IMR-90 (cell line): ENCODE data around the gene RPS6KA5. TPM values are rescaled to one million over a fixed set of nuclear protein-coding genes. Genes with fewer than 3 reads are reported as not detected.

Experiments used
- ATAC-seq: fragments of 200-7000 bp; cut with Tn5 transposase; 2 replicates; pipeline ENCODE4 v1.9.1; 2020; ENCODE audit warnings: low read depth, mild to moderate bottlenecking, moderate library complexity
- BruUV-seq: library from RNA; stranded (reverse); fragments of 400-500 nt; replicated peaks from 2 replicates; lab custom pipeline; 2021; lab: Mats Ljungman, UMichigan
- CTCF ChIA-PET: fragments of 300-600 bp; formaldehyde crosslinking; extraction: SDS; loops from one replicate; lab custom pipeline; 2021; ENCODE audit warnings: antibody characterized with exemption; lab: Yijun Ruan, JAX
- POLR2A ChIA-PET: fragments of 300-600 bp; sonication (Branson Sonifier 250); formaldehyde crosslinking; loops from one replicate; lab custom pipeline; 2022; ENCODE audit warnings: antibody characterized with exemption; ENCODE audit not compliant: unreplicated experiment; lab: Charles Lee
- DNase-seq: peaks from one replicate; pipeline ENCODE4 v3.0.0; 2013
- H2AFZ ChIP-seq: replicated peaks from 2 replicates; pipeline ENCODE3; 2013; ENCODE audit warnings: low read length, mild to moderate bottlenecking; ENCODE audit not compliant: poor library complexity
- H2AK5ac ChIP-seq: 2 replicates; pipeline ENCODE4 v1.6.1; 2013; ENCODE audit warnings: low read depth, low read length, inconsistent platforms
- H2AK9ac ChIP-seq: replicated peaks from 2 replicates; pipeline ENCODE3; 2013; ENCODE audit warnings: mild to moderate bottlenecking, low read depth, low read length, moderate library complexity; ENCODE audit not compliant: poor library complexity
- H2BK120ac ChIP-seq: 2 replicates; pipeline ENCODE4 v1.6.1; 2013; ENCODE audit warnings: low read depth, low read length, inconsistent platforms
- H2BK15ac ChIP-seq: 3 replicates; pipeline ENCODE4 v1.6.1; 2013; ENCODE audit warnings: low read depth, low read length, inconsistent platforms
- H2BK20ac ChIP-seq: 2 replicates; pipeline ENCODE4 v1.6.1; 2013; ENCODE audit warnings: low read depth, mild to moderate bottlenecking, inconsistent platforms, low read length, moderate library complexity
- H2BK5ac ChIP-seq: 2 replicates; pipeline ENCODE4 v1.6.1; 2013; ENCODE audit warnings: mild to moderate bottlenecking, low read depth, low read length, inconsistent platforms; ENCODE audit not compliant: poor library complexity, severe bottlenecking
- H3K14ac ChIP-seq: replicated peaks from 2 replicates; pipeline ENCODE4 v1.6.1; 2013; ENCODE audit warnings: low read depth, low read length, inconsistent platforms
- H3K18ac ChIP-seq: 2 replicates; pipeline ENCODE4 v1.6.1; 2013; ENCODE audit warnings: low read depth, low read length, control low read depth
- H3K23ac ChIP-seq: 2 replicates; pipeline ENCODE4 v1.6.1; 2013; ENCODE audit warnings: low read depth, low read length, inconsistent platforms
- H3K27ac ChIP-seq: 2 replicates; pipeline ENCODE4 v1.5.1; 2013; ENCODE audit warnings: mild to moderate bottlenecking, control low read depth, low read length; ENCODE audit not compliant: insufficient read depth
- H3K27me3 ChIP-seq: 2 replicates; pipeline ENCODE4 v1.6.1; 2013; ENCODE audit warnings: low read length; ENCODE audit not compliant: control insufficient read depth, insufficient read depth
- H3K36me3 ChIP-seq: 2 replicates; pipeline ENCODE4 v1.6.1; 2013; ENCODE audit warnings: low read length, mixed read lengths; ENCODE audit not compliant: control insufficient read depth, insufficient read depth
- H3K4ac ChIP-seq: 2 replicates; pipeline ENCODE4 v1.6.1; 2013; ENCODE audit warnings: low read depth, low read length, inconsistent platforms
- H3K4me1 ChIP-seq: 2 replicates; pipeline ENCODE4 v1.6.1; 2013; ENCODE audit warnings: low read length, mixed read lengths; ENCODE audit not compliant: control insufficient read depth, insufficient read depth
- H3K4me2 ChIP-seq: 2 replicates; pipeline ENCODE4 v1.6.1; 2013; ENCODE audit warnings: low read depth, mild to moderate bottlenecking, control low read depth, low read length, moderate library complexity
- H3K4me3 ChIP-seq: 2 replicates; pipeline ENCODE4 v1.5.1; 2013; ENCODE audit warnings: low read depth, mild to moderate bottlenecking, control low read depth, low read length, moderate library complexity; ENCODE audit not compliant: insufficient read depth
- H3K56ac ChIP-seq: 2 replicates; pipeline ENCODE4 v1.6.1; 2013; ENCODE audit warnings: low read length, inconsistent platforms; ENCODE audit not compliant: insufficient read depth; ENCODE audit errors: extremely low read depth
- H3K79me1 ChIP-seq, 2 experiments: 2 replicates each; pipeline ENCODE4 v1.6.1; 2013; ENCODE audit warnings: low read length in 2 of 2, inconsistent platforms in 1 of 2, low read depth in 1 of 2
- H3K9ac ChIP-seq: 2 replicates; pipeline ENCODE4 v1.6.1; 2013; ENCODE audit warnings: low read depth, low read length, control low read depth
- H3K9me1 ChIP-seq: 2 replicates; pipeline ENCODE4 v1.6.1; 2013; ENCODE audit warnings: low read length, inconsistent platforms; ENCODE audit not compliant: insufficient read depth
- H3K9me3 ChIP-seq: 2 replicates; pipeline ENCODE4 v1.6.1; 2013; ENCODE audit warnings: low read length; ENCODE audit not compliant: control insufficient read depth, insufficient read depth
- H4K20me1 ChIP-seq: 2 replicates; pipeline ENCODE4 v1.6.1; 2013; ENCODE audit warnings: low read length, inconsistent platforms; ENCODE audit not compliant: insufficient read depth
- H4K5ac ChIP-seq: 2 replicates; pipeline ENCODE4 v1.6.1; 2013; ENCODE audit warnings: mild to moderate bottlenecking, low read depth, low read length, control low read depth
- H4K8ac ChIP-seq, 2 experiments: 2 replicates each; pipeline ENCODE4 v1.6.1; 2013; ENCODE audit warnings: low read depth in 2 of 2, low read length in 2 of 2, control low read depth in 1 of 2, inconsistent platforms in 1 of 2
- H4K91ac ChIP-seq: 2 replicates; pipeline ENCODE4 v1.6.1; 2013; ENCODE audit warnings: low read depth, low read length, inconsistent platforms; ENCODE audit not compliant: insufficient read depth
- BHLHE40 ChIP-seq: fragments of 150-350 bp; IDR thresholded peaks from 2 replicates; pipeline ENCODE4 v1.6.1; 2016; ENCODE audit warnings: mild to moderate bottlenecking, low read depth, low read length
- WGBS, 2 experiments: methylation state at CpG; one replicate each; pipeline versions ENCODE4 v1.1.5 to v1.1.7; 2013; ENCODE audit warnings: missing lambda C conversion rate in 2 of 2; ENCODE audit not compliant: insufficient read length in 1 of 2; ENCODE audit errors: extremely low coverage in 2 of 2; 5-methylcytosine and 5-hydroxymethylcytosine counted together
- dilution Hi-C: fragments of 300-500 bp; cut with HindIII; formaldehyde crosslinking; loops from one replicate; pipeline ENCODE4 v1.14.3; 2018; ENCODE audit warnings: low sequenced_read_pairs; ENCODE audit not compliant: unreplicated experiment
- in situ Hi-C: fragments of 300-500 bp; cut with MboI; formaldehyde crosslinking; loops from 3 replicates; pipeline ENCODE4 v1.14.3; 2019; ENCODE audit warnings: low sequenced_read_pairs, inconsistent platforms, mixed read lengths
- intact Hi-C: fragments of 100-400 bp; cut with micrococcal nuclease; formaldehyde crosslinking; loops from 2 replicates; pipeline ENCODE4 v1.10.0; 2022
- polyA plus RNA-seq, 3 experiments: library from polyadenylated mRNA; depleted of rRNA; stranded (reverse); fragments of >200 nt; gene quantifications; 2 replicates each; pipeline ENCODE4 v1.2.3, GENCODE V29; 2012; ENCODE audit warnings: low replicate concordance in 1 of 3
- total RNA-seq: library from RNA; depleted of rRNA; stranded (reverse); fragments of >200 nt; gene quantifications from 2 replicates; pipeline ENCODE4 v1.2.3, GENCODE V29; 2012

The RPS6KA5 gene
- total and polyA plus RNA-seq, 2 of the 4 experiments (the other 2 are of a cell fraction), result 0.36 TPM

DNA sequence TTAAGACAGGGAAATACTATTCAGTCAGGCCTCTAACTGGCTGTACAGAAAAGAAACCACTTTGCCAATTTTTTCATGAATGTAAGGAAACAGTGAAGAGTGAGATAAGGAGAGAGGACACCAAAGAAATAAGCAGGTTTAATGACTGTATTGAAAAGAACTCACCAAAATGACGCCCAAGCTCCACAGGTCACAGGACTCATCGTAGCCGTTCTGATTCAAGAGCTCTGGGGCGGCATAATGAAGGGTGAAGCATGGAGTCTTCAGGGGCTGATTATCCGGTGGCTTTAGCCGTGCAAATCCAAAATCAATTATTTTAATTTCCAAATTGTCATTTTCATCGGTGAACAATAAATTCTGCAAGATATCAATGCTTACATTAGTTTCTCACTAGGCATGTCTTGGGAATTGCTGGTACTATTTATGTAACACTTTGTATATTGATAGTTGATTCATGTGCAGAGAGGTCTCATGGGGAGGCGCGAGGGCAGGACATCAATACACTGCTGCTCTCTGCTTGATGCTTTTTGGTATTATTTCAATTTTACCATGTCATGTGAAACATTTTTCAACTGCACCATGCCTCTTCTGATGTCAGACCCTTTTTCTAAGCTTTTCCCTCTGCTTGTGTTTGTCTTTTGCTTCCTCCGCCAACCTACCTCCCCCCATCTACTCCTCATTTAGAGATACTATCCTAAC, 170.0 kb downstream of the RPS6KA5 start:
- H3K4me3 ChIP-seq, result no peak overlapping the region
- H3K56ac ChIP-seq, result no peak overlapping the region
- DNase-seq (no peak), ATAC-seq (no peak)
- no peak overlapping the region for H4K5ac ChIP-seq
- H2AFZ ChIP-seq, result no peak overlapping the region
- H3K4me2 ChIP-seq, result no peak overlapping the region
- in situ Hi-C loops, result no loop called here
- no TSS peak for BruUV-seq
- intact Hi-C loops, result no loop called here
- no peaks in the 10 kb centered on the region for H3K9me1 ChIP-seq
- no peak overlapping the region for H3K9ac ChIP-seq
- H3K14ac ChIP-seq, result no peak overlapping the region
- CTCF ChIA-PET, result no interaction called here
- H4K20me1 ChIP-seq, result no peaks in the 10 kb centered on the region
- no peak overlapping the region for H2AK9ac ChIP-seq
- no peaks in the 10 kb centered on the region for H3K79me1 ChIP-seq
- 90% methylated on average over 4 of the region's 10 CpGs; no CpG with 5 or more reads in 1 of the 2 experiments for WGBS, 2 experiments
- TF ChIP-seq BHLHE40, result no peak
- no peak overlapping the region for H2BK20ac ChIP-seq
- H3K4ac ChIP-seq, result no peak overlapping the region
- H3K36me3 ChIP-seq, result no peaks in the 10 kb centered on the region
- no peak overlapping the region for H3K23ac ChIP-seq
- H3K27me3 ChIP-seq, result no peaks in the 10 kb centered on the region
- POLR2A ChIA-PET, result no interaction called here
- H4K91ac ChIP-seq, result no peak overlapping the region
- no peak overlapping the region for H3K27ac ChIP-seq
- no peak overlapping the region for H2BK120ac ChIP-seq
- H3K4me1 ChIP-seq, result no peaks in the 10 kb centered on the region
- no peak overlapping the region for H4K8ac ChIP-seq
- H3K9me3 ChIP-seq, result no peaks in the 10 kb centered on the region
- dilution Hi-C loops, result no loop called here
- no peak overlapping the region for H2AK5ac ChIP-seq
- H3K18ac ChIP-seq, result no peak overlapping the region
- H2BK15ac ChIP-seq, result no peak overlapping the region
- no peak overlapping the region for H2BK5ac ChIP-seq
